ENCODE measurements around the gene ADPRM.
"Not testable (repeated sequence)": the region's sequence is repeated elsewhere in the genome, so short reads cannot be mapped to it uniquely, and the experiment has no call there.

The ADPRM gene

DNA sequence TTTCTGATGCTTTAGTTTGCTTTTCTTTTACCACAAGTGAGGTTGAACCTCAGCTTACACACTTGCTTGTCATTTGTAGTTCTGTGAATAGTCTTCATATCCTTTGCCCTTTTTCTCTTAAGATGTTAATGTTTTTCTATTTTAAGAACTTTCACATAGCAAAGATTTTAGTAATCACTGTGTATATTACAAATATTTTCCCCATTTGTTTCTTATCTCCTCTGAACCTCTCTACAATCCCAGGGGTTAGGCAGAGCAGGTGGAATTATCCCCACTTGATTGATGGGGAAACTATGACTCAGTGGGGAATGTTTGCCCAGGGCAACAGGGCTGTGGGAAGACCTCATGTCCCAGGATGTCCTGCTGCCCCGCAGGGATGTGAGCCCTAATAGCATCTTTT, 28.6 kb upstream of the ADPRM start:
- DNase-seq (ENCODE audit: low read depth) = peak; percentile 13

DNA sequence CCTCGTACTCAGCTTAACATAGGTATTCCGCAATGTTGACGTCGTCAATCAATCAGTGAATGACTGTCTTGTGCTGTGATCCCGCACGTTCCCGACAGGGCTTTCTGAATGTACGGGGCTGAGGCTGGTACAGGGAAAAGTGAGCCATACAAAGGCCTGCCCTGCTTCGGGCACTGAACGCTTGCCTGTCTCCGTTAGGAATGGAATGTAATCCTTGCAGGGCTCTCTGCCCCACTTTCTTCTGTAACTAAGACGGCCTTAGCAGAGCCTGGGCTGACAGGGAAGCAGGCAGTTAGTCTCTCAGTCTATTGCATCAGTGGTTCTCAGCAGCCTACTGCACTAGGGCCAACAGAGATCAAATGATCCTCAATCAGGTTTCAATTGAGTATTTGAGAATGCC, 24.1 kb upstream of the ADPRM start:
- H3K4me3 ChIP-seq (ENCODE audit: low read depth, low read length) = no peak overlapping the region
- TF ChIP-seq, protein P1, sequence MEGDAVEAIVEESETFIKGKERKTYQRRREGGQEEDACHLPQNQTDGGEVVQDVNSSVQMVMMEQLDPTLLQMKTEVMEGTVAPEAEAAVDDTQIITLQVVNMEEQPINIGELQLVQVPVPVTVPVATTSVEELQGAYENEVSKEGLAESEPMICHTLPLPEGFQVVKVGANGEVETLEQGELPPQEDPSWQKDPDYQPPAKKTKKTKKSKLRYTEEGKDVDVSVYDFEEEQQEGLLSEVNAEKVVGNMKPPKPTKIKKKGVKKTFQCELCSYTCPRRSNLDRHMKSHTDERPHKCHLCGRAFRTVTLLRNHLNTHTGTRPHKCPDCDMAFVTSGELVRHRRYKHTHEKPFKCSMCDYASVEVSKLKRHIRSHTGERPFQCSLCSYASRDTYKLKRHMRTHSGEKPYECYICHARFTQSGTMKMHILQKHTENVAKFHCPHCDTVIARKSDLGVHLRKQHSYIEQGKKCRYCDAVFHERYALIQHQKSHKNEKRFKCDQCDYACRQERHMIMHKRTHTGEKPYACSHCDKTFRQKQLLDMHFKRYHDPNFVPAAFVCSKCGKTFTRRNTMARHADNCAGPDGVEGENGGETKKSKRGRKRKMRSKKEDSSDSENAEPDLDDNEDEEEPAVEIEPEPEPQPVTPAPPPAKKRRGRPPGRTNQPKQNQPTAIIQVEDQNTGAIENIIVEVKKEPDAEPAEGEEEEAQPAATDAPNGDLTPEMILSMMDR (conservative IDR thresholded peaks at IDR 0.05; ENCODE audit: low read depth, low read length) = no peak
- no peak for DNase-seq (ENCODE audit: low read depth)

More for the DNA sequence above, 28.6 kb upstream of the ADPRM start:
- no peak overlapping the region for H3K4me3 ChIP-seq (ENCODE audit: low read depth, low read length)
- TF ChIP-seq, protein P1 (conservative IDR thresholded peaks at IDR 0.05; ENCODE audit: low read depth, low read length) = no peak

DNA sequence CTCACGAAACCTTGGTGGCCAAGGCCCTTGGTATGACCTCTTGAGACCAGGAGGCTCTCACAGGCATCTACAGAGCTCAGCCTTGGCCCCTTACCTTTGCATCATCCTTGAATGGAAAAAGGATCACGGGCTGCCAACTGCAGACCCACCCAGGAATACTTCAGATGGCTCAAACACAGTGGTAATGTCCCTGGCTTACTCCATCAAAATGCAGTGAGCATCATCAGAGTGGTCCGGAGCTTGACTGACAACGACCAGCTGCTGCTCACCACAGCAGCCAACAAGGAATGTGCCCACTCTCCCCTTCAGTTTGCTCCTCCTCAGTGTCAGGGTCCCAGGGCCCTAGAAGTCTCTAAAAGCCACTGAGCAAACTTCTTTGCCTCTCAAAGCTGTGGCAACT, 22.7 kb upstream of the ADPRM start:
- H3K4me3 ChIP-seq (ENCODE audit: low read depth, low read length) = no peak overlapping the region
- TF ChIP-seq, protein P1 (conservative IDR thresholded peaks at IDR 0.05; ENCODE audit: low read depth, low read length) = no peak
- DNase-seq (ENCODE audit: low read depth) = no peak

DNA sequence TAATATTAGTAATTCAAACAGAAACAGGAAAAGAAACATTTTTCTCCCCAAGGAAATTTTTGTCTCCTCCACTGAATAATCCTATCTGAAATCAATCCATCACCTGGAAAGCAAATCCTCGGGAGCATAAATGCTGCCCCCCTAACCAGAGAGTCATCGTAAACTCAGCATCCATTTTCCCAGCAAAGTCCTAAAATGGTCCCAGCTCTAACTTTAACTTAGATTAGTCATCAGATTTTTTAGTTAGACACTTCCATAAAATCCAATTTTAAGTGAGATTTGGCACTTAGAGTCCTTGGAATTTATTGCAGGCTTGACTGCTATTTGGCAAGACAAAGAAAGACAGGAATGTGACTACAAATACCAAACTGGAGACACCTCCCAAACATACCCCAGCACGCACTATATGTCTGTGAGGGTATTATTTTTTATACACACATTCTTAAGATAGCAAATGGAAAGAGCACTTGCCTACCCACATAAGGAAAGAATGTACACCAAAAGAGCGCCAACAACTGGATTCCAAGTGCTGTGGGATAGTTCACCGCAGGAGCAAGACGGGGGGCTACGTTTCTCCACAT, 15.4 kb upstream of the ADPRM start:
- TF ChIP-seq, protein P1 (conservative IDR thresholded peaks at IDR 0.05; ENCODE audit: low read depth, low read length) = no peak
- H3K4me3 ChIP-seq (ENCODE audit: low read depth, low read length) = no peak overlapping the region
- DNase-seq (ENCODE audit: low read depth) = peak; percentile 47

DNA sequence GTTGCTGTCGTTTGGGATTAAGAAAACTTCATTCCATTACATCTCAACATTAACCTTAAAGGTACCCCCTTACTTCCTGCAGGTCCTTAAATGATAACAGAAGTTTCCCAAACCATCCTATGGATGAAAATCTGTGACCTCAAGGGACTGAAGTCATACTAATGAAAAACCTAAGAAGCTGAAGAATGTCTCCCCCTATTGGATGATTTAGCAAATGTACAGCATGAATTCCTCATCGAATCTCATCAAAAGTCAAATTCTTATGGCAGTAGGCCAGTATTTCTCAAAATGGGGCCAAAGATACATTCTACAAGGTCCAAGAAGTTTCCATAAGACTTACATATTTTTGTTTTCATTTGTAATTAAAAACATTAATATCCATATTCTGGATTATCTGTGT, 13.5 kb upstream of the ADPRM start:
- DNase-seq (ENCODE audit: low read depth) = peak; percentile 64
- TF ChIP-seq, protein P1 (conservative IDR thresholded peaks at IDR 0.05; ENCODE audit: low read depth, low read length) = peak; percentile 57
- no peak overlapping the region for H3K4me3 ChIP-seq (ENCODE audit: low read depth, low read length)

DNA sequence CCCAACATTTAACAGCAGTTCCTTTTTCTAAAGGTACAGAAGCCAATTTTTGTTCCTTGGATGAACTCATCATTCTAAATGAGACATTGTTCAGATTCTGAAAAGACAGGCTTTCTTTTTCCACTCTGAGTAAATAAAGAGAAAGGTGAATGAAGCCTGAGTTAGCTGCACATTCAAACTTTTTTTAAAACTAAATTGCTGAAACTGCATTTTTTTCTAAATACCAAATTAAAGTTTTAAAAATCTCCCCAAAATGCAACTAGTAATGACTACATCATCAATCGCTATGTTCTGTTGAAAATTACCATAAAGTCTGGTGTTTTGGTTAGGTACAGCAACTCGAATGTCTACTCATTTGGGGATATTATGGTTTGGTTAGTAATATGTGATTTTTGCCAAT, 9.9 kb upstream of the ADPRM start:
- no peak for DNase-seq (ENCODE audit: low read depth)
- no peak overlapping the region for H3K4me3 ChIP-seq (ENCODE audit: low read depth, low read length)
- TF ChIP-seq, protein P1 (conservative IDR thresholded peaks at IDR 0.05; ENCODE audit: low read depth, low read length) = no peak

DNA sequence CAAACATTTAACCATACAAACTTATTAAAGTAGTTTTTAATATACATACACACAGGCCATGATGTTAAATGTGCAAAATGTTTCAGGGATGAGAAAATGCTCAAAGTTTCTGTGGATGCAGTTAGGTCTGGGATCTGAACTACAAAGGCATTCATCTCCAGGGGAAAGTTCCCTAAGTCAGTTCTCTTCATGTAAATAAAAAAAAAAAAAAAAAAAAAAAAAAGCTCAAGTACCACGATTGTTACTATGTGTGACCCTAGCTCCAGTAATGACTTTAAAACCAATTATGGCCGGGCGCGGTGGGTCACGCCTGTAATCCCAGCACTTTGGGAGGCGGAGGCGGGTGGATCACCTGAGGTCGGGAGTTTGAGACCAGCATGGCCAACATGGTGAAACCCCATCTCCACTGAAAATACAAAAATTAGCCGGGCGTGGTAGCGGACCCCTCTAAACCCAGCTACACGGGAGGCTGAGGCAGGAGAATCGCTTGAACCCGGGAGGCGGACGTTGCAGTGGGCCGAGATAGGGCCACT, 1.5 kb upstream of the ADPRM start:
- H3K4me3 ChIP-seq (ENCODE audit: low read depth, low read length) = peak overlapping the region; percentile 89
- DNase-seq (ENCODE audit: low read depth) = not testable (repeated sequence)
